HepG2 (cell line): Measurements from ENCODE around the gene TTLL4. TPM values are rescaled to one million over a fixed set of nuclear protein-coding genes. Genes with fewer than 3 reads are reported as not detected.
A peak's percentile ranks its signal among the peaks of the same experiment; 100 is the strongest.

Experiments
- ARID5B ChIP-seq: IDR thresholded peaks from 2 replicates; pipeline ENCODE4 v1.4.0; 2020; ENCODE audit warnings: mild to moderate bottlenecking, missing genetic modification reagents
- BRD4 ChIP-seq: sonication (generic); formaldehyde crosslinking; IDR thresholded peaks from 2 replicates; pipeline ENCODE4 v1.4.0; 2020; ENCODE audit warnings: missing genetic modification reagents
- CCDC6 ChIP-seq: sonication (generic); formaldehyde crosslinking; IDR thresholded peaks from 2 replicates; pipeline ENCODE4 v1.8.1; 2022; ENCODE audit warnings: mild to moderate bottlenecking, missing genetic modification reagents, moderate library complexity
- DNMT1 ChIP-seq: sonication (generic); formaldehyde crosslinking; IDR thresholded peaks from 2 replicates; pipeline ENCODE4 v1.5.1; 2020; ENCODE audit warnings: mild to moderate bottlenecking, missing genetic modification reagents
- FOXK1 ChIP-seq: sonication (generic); formaldehyde crosslinking; IDR thresholded peaks from 2 replicates; pipeline ENCODE4 v1.4.0; 2020; ENCODE audit warnings: low read depth, missing genetic modification reagents, borderline replicate concordance
- HDAC1 ChIP-seq: sonication (generic); formaldehyde crosslinking; IDR thresholded peaks from 2 replicates; pipeline ENCODE4 v1.5.1; 2020; ENCODE audit warnings: mild to moderate bottlenecking, missing genetic modification reagents
- HOXA7 ChIP-seq: sonication (generic); formaldehyde crosslinking; IDR thresholded peaks from 2 replicates; pipeline ENCODE4 v1.8.1; 2022; ENCODE audit warnings: mild to moderate bottlenecking, missing genetic modification reagents, moderate library complexity
- HOXA9 ChIP-seq: sonication (generic); formaldehyde crosslinking; IDR thresholded peaks from 2 replicates; pipeline ENCODE4 v1.8.1; 2022; ENCODE audit warnings: missing genetic modification reagents, mild to moderate bottlenecking, moderate library complexity, borderline replicate concordance
- KDM2A ChIP-seq: sonication (generic); formaldehyde crosslinking; IDR thresholded peaks from 2 replicates; pipeline ENCODE4 v1.4.0; 2020; ENCODE audit warnings: low read depth, missing genetic modification reagents, borderline replicate concordance
- NAIF1 ChIP-seq: sonication (generic); formaldehyde crosslinking; IDR thresholded peaks from 2 replicates; pipeline ENCODE4 v1.5.0; 2020; ENCODE audit warnings: mild to moderate bottlenecking, missing genetic modification reagents, borderline replicate concordance
- NFIC ChIP-seq: IDR thresholded peaks from 2 replicates; pipeline ENCODE4 v1.6.1; 2012; ENCODE audit warnings: mild to moderate bottlenecking, low read length, inconsistent platforms
- RAD21 ChIP-seq: fragments of 450-650 bp; formaldehyde crosslinking; IDR thresholded peaks from 2 replicates; pipeline ENCODE4 v1.5.0; 2020; ENCODE audit warnings: mild to moderate bottlenecking
- SMAD3 ChIP-seq: sonication (generic); formaldehyde crosslinking; IDR thresholded peaks from 2 replicates; pipeline ENCODE4 v1.4.0; 2020; ENCODE audit warnings: missing genetic modification reagents
- SMC3 ChIP-seq: IDR thresholded peaks from 2 replicates; pipeline ENCODE4 v1.6.1; 2011; ENCODE audit warnings: low read length, improper control_type of control experiment
- SP140L ChIP-seq: sonication (generic); formaldehyde crosslinking; IDR thresholded peaks from 2 replicates; pipeline ENCODE4 v1.4.0; 2020; ENCODE audit warnings: missing genetic modification reagents, borderline replicate concordance
- YEATS4 ChIP-seq: sonication (generic); formaldehyde crosslinking; IDR thresholded peaks from 2 replicates; pipeline ENCODE4 v1.4.0; 2020; ENCODE audit warnings: missing genetic modification reagents, borderline replicate concordance
- ZBTB14 ChIP-seq: sonication (generic); formaldehyde crosslinking; IDR thresholded peaks from 2 replicates; pipeline ENCODE4 v1.4.0; 2020; ENCODE audit warnings: missing genetic modification reagents
- ZFYVE20 ChIP-seq: sonication (generic); formaldehyde crosslinking; IDR thresholded peaks from 2 replicates; pipeline ENCODE4 v1.8.0; 2023; ENCODE audit warnings: low read depth, mild to moderate bottlenecking, moderate library complexity, missing genetic modification reagents, borderline replicate concordance
- ZNF230 ChIP-seq: sonication (generic); formaldehyde crosslinking; IDR thresholded peaks from 2 replicates; pipeline ENCODE4 v1.4.0; 2020; ENCODE audit warnings: mild to moderate bottlenecking, missing genetic modification reagents
- ZNF260 ChIP-seq: sonication (generic); formaldehyde crosslinking; IDR thresholded peaks from 2 replicates; pipeline ENCODE4 v1.4.0; 2020; ENCODE audit warnings: missing genetic modification reagents, low read depth, mild to moderate bottlenecking, borderline replicate concordance
- ZNF280D ChIP-seq: sonication (generic); formaldehyde crosslinking; IDR thresholded peaks from 2 replicates; pipeline ENCODE4 v1.5.1; 2020; ENCODE audit warnings: mild to moderate bottlenecking, missing genetic modification reagents
- polyA plus RNA-seq, 8 experiments: library from polyadenylated mRNA; depleted of rRNA in 3 of 8; stranded (reverse) in 7 of 8; unstranded in 1 of 8; fragments of >200 nt; fragmentation: Illumina TruSeq in 4 of 8; extraction: Trizol in 4 of 8; gene quantifications; 2 replicates each; pipeline versions ENCODE4 v1.2.1 to v1.2.3, GENCODE V29; 2011 to 2016; ENCODE audit warnings: low read depth in 4 of 8, missing spikeins in 1 of 8, mixed read lengths in 1 of 8; ENCODE audit not compliant: insufficient read depth in 1 of 8
- total RNA-seq, 5 experiments: library from RNA; depleted of rRNA; stranded (reverse); fragments of >200 nt; fragmentation: Illumina TruSeq; extraction: Trizol; gene quantifications; 2 replicates each; pipeline ENCODE4 v1.2.3, GENCODE V29; 2016; ENCODE audit warnings: low read depth in 1 of 5

The TTLL4 gene
- total and polyA plus RNA-seq, 2 of the 13 experiments (the other 11 are each of a cell fraction or from before 2014, with no cell fraction given): 77.5 to 84.6 TPM

GRCh38 chr2:218781691-218782527 is 71.3 kb downstream of the TTLL4 start, which contains the start of gene CYP27A1 (continued):
- TF ChIP-seq ZNF280D (CRISPR knock-in tag) (peak; percentile 50), ZFYVE20 (CRISPR knock-in tag) (peak; percentile 86; the same call in 1 of the 2 replicates), ZBTB14 (peak; percentile 52; the same call in 1 of the 2 replicates), FOXK1 (CRISPR knock-in tag) (peak; percentile 64; the same call in 1 of the 2 replicates), ZNF260 (CRISPR knock-in tag) (0 out of 2 replicates have a peak, but pooled peaks have one; percentile 42), NFIC (no peak), SMAD3 (CRISPR knock-in tag) (peak; percentile 35; the same call in 1 of the 2 replicates), RAD21 (CRISPR knock-in tag) (peak; percentile 73), KDM2A (CRISPR knock-in tag) (peak; percentile 93), DNMT1 (no peak; the same call in 1 of the 2 replicates), HOXA9 (peak; percentile 97; the same call in 1 of the 2 replicates), NAIF1 (CRISPR knock-in tag) (no peak), SMC3 (no peak; the same call in 1 of the 2 replicates), YEATS4 (CRISPR knock-in tag) (peak; percentile 96), CCDC6 (CRISPR knock-in tag) (peak; percentile 99), HOXA7 (CRISPR knock-in tag) (0 out of 2 replicates have a peak, but pooled peaks have one; percentile 66), ARID5B (CRISPR knock-in tag) (peak; percentile 73), BRD4 (CRISPR knock-in tag) (peak; percentile 98), SP140L (CRISPR knock-in tag) (no peak), HDAC1 (CRISPR knock-in tag) (peak; percentile 96), ZNF230 (CRISPR knock-in tag) (peak; percentile 96)
